KOPT-K1 (cell line): ENCODE results near the gene TENM4.

Source experiments
- H3K27ac ChIP-seq: fragments of 200-600 bp; sonication (generic); 2 replicates; pipeline ENCODE4 v1.5.1; 2016; ENCODE audit warnings: antibody characterized with exemption, mild to moderate bottlenecking, low read depth, low read length; ENCODE audit not compliant: poor library complexity, severe bottlenecking
- H3K36me3 ChIP-seq: fragments of 200-600 bp; sonication (generic); 2 replicates; pipeline ENCODE4 v1.5.1; 2017; ENCODE audit warnings: antibody characterized with exemption, mild to moderate bottlenecking, low read length, moderate library complexity; ENCODE audit not compliant: insufficient read depth
- H3K9me3 ChIP-seq: fragments of 200-600 bp; sonication (generic); 2 replicates; pipeline ENCODE4 v1.5.1; 2017; ENCODE audit warnings: antibody characterized with exemption, low read length, mild to moderate bottlenecking; ENCODE audit not compliant: insufficient read depth, poor library complexity, severe bottlenecking

TENM4 gene

GRCh38 chr11:78786746-78787145, 654.1 kb downstream of the TENM4 start:
- Histone ChIP-seq H3K36me3 (no peaks in the 10 kb centered on the region), H3K9me3 (no peaks in the 10 kb centered on the region), H3K27ac (no peak overlapping the region)

GRCh38 chr11:78786086-78786485, 654.7 kb downstream of the TENM4 start:
- Histone ChIP-seq H3K9me3 (no peaks in the 10 kb centered on the region), H3K27ac (no peak overlapping the region), H3K36me3 (no peaks in the 10 kb centered on the region)

GRCh38 chr11:78784321-78785061, 656.3 kb downstream of the TENM4 start:
- no peaks in the 10 kb centered on the region for H3K9me3 ChIP-seq
- H3K36me3 ChIP-seq, result no peaks in the 10 kb centered on the region
- no peak overlapping the region for H3K27ac ChIP-seq

DNA sequence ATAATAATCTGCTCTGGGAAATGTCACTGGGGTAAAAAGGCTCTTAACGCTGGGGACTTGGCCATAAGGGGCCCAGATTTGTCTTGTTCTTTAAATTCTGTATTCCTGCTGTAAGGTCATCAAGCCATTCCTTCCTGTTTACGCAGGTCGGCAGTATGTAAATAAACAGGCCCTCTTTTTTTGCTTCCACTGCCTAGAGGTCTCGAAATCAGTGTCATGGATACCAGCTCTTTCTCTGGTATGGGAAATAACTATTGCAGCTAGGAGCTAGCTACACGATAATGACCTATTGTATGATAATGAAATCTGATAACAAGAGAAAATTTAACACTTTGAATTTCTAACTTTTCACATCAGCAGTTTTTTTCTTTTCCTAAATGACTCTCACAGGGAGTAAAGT, 657.0 kb downstream of the TENM4 start:
- H3K27ac ChIP-seq, result no peak overlapping the region
- H3K36me3 ChIP-seq, result no peaks in the 10 kb centered on the region
- H3K9me3 ChIP-seq, result no peaks in the 10 kb centered on the region

DNA sequence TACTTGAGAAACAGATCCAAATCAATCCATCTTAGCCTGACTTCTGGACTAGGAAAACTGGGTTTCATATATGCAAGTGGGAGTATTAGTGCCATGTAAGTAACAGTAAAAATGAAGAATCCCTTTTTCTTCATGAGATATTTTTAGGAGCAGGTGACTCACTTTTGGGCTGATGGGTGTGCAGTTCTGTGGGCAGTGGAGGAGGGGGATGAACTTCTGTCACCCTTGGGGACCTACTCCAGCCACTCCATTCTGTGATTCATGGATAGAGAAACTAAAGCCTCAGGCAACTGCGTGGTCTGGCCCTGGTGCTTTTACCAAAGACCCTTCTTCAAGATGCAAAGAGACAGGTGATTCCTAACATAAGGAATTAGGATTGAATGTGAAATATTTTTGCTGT, 657.5 kb downstream of the TENM4 start:
- Histone ChIP-seq H3K27ac (no peak overlapping the region), H3K36me3 (no peaks in the 10 kb centered on the region), H3K9me3 (no peaks in the 10 kb centered on the region)

GRCh38 chr11:78782725-78783124, 658.1 kb downstream of the TENM4 start:
- H3K36me3 ChIP-seq, result no peaks in the 10 kb centered on the region
- H3K9me3 ChIP-seq, result no peaks in the 10 kb centered on the region
- H3K27ac ChIP-seq, result no peak overlapping the region

GRCh38 chr11:78780889-78781288, 659.9 kb downstream of the TENM4 start:
- Histone ChIP-seq H3K9me3 (no peaks in the 10 kb centered on the region), H3K27ac (no peak overlapping the region), H3K36me3 (no peaks in the 10 kb centered on the region)

DNA sequence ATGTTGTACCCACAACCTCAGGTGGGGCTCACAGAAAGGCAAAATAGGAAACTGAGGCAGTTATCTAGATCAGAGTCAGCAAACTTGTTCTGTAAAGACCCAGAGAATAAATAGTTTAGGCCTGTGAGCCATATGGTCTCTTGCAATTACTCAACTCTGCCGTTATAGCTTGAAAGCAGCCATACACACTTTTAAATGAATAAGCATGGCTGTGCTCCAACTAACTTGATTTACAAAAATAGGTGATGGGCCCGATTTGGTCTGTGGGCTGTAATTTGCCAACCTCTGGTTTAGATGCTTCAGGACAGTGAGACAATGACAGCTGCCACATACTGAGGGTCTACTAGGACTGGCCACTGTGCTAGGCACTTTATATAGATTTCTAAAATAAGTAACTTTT, 667.3 kb downstream of the TENM4 start:
- H3K9me3 ChIP-seq, result no peaks in the 10 kb centered on the region
- no peak overlapping the region for H3K27ac ChIP-seq
- no peaks in the 10 kb centered on the region for H3K36me3 ChIP-seq

- H3K36me3 ChIP-seq, result no peaks in the 10 kb centered on the region
- H3K9me3 ChIP-seq, result no peaks in the 10 kb centered on the region
- H3K27ac ChIP-seq, result no peak overlapping the region
Observed at GRCh38 chr11:78773077-78773476, 667.8 kb downstream of the TENM4 start.

GRCh38 chr11:78772186-78772585, 668.6 kb downstream of the TENM4 start:
- Histone ChIP-seq H3K36me3 (no peaks in the 10 kb centered on the region), H3K9me3 (no peaks in the 10 kb centered on the region), H3K27ac (no peak overlapping the region)

- Histone ChIP-seq H3K9me3 (no peaks in the 10 kb centered on the region), H3K27ac (no peak overlapping the region), H3K36me3 (no peaks in the 10 kb centered on the region)
Observed at GRCh38 chr11:78770931-78771330, 669.9 kb downstream of the TENM4 start.

DNA sequence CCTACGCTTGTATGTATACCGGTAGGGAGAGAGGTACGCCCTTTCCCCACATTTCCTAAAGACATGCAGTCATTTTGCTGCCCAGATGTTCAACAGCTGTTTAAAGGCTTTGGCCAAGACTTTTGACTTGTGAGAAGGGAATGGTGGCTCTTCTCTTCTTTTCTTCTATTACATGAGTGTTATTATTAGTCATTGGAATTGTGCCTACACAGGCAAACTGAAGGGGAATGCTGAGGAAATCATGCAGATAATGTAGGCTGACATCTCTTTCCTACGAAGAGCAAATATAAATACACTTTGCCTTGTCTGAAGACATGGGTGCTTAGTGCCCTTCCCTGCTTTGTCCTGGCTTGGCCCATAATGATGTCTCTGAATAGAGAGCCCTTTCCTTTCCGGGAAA, 671.9 kb downstream of the TENM4 start:
- H3K9me3 ChIP-seq, result no peaks in the 10 kb centered on the region
- H3K36me3 ChIP-seq, result no peaks in the 10 kb centered on the region
- no peak overlapping the region for H3K27ac ChIP-seq

GRCh38 chr11:78768345-78768744, 672.5 kb downstream of the TENM4 start:
- H3K36me3 ChIP-seq, result no peaks in the 10 kb centered on the region
- no peaks in the 10 kb centered on the region for H3K9me3 ChIP-seq
- H3K27ac ChIP-seq, result no peak overlapping the region

DNA sequence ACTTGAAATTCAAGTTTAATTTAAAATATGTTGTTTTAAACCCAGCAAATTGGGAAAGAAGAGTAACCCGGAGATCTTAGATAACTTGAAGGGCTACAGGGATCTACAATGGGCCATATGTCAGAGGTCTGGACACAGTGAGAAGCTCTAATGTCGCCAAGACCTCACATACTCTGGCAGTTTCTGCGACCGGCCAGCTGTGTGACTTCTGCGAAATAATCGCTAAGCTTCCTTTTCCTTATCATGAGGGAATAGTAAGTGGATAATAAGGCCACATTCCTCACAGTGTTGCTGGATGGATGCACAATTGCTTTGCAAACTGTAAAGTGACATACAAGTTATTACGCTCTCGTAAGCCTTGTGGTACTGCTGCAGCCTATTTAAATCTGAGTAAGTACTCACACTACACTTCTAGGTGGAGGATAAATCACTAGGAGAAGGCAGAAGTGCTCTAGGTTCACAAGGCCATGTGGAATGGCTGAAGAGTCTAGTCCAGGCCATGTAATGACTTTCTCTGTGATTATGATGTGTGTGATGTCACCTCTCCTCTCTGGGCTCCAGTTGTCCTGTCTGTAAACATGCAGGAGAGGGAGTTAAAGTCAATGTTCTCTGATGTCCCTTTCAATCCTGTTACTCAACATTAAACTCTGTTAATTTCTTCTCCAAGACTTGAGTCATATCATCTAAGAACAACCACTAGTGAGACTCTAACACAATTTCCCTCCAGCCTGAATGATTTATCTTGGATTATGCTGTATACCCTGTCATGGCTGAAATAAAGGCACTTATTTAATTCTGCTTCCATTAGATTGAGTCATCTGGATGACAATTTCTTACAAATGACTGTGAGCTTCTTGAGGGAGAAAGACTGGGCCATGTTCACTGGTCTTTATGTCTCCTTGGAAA, 673.5 kb downstream of the TENM4 start:
- Histone ChIP-seq H3K27ac (no peak overlapping the region), H3K36me3 (no peaks in the 10 kb centered on the region), H3K9me3 (no peaks in the 10 kb centered on the region)

DNA sequence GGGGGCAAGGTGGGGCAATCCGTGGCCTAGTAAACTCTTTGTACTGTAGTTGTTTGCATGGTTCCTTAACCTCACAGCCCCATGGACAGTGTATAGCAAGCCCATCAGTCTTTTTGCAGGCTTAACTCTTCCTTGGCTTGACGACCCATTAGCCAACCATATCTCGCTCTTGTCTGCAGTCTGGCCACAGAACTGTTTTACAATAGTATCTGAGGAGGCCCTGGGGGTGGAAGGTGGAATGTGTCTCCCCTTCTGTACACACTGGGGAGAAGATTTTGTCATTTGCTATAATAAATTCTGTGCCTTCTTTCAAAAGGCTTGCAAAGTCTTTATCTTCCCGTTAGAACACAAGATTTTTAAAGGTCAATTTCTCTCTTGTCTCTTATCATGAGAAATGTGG, 675.9 kb downstream of the TENM4 start:
- H3K36me3 ChIP-seq, result no peaks in the 10 kb centered on the region
- H3K9me3 ChIP-seq, result no peaks in the 10 kb centered on the region
- H3K27ac ChIP-seq, result no peak overlapping the region

DNA sequence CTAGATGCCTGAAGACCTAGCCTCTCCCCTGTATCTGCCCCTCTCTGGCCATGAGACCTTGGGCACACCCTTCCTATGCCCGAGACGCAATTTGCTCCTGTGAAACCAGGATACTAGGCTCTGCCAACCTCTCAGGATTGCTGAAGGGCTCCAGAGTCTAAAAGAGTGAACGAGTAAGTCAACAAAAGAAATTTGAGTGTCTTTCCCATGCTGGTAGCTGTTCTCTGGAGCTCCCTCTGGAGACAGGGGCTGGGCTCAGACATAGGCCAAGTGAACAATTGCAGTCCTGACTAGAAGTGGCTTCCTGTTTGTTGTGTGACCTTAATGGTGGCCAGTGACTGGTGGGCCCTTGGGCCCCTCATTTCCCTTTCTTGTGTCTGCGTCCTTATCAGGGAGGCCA, 677.2 kb downstream of the TENM4 start:
- Histone ChIP-seq H3K9me3 (no peaks in the 10 kb centered on the region), H3K27ac (no peak overlapping the region), H3K36me3 (no peaks in the 10 kb centered on the region)
